Sigmoid colon (tissue), 7 donors: Measurements from ENCODE around the gene SCAPER. TPM values are rescaled to one million over a fixed set of nuclear protein-coding genes. Genes with fewer than 3 reads are reported as not detected.
A peak's percentile ranks its signal among the peaks of the same experiment; 100 is the strongest.

Experiments
- DNase-seq: peaks from one replicate; pipeline ENCODE4 v3.0.0-alpha.2; 2019
- H3K27ac ChIP-seq, 4 donors: fragments of 200-600 bp; sonication (generic); one replicate each; pipeline ENCODE4 v1.5.1; 2016 to 2019; ENCODE audit warnings: mild to moderate bottlenecking in 1 of 4
- H3K27me3 ChIP-seq, 3 donors: fragments of 200-600 bp; sonication (generic); one replicate each; pipeline ENCODE4 v1.5.1; 2019; ENCODE audit warnings: mild to moderate bottlenecking in 1 of 3
- H3K36me3 ChIP-seq, 4 donors: fragments of 200-600 bp; sonication (generic); one replicate each; pipeline ENCODE4 v1.5.1; 2016 to 2019
- H3K4me1 ChIP-seq, 4 donors: fragments of 200-600 bp; sonication (generic); one replicate each; pipeline ENCODE4 v1.5.1; 2017 to 2019
- H3K4me3 ChIP-seq, 4 donors: fragments of 200-600 bp; sonication (generic); one replicate each; pipeline ENCODE4 v1.5.1; 2017 to 2019; ENCODE audit warnings: mild to moderate bottlenecking in 2 of 4, moderate library complexity in 1 of 4
- H3K9me3 ChIP-seq, 4 donors: fragments of 200-600 bp in 3 of 4; sonication (generic) in 3 of 4; one replicate each; pipeline versions ENCODE4 v1.5.1 to v1.6.1; 2013 to 2019
- CTCF ChIP-seq, 4 experiments: fragments of 450-650 bp in 3 of 4; fragments of 200-600 bp in 1 of 4; IDR thresholded peaks; one replicate each; pipeline ENCODE4 v1.5.1; 2016 to 2019; ENCODE audit warnings: antibody characterized with exemption in 4 of 4, mild to moderate bottlenecking in 3 of 4, moderate library complexity in 2 of 4
- EP300 ChIP-seq, 4 donors: sonication (generic); formaldehyde crosslinking; IDR thresholded peaks; one replicate each; pipeline ENCODE4 v1.6.1; 2017; ENCODE audit warnings: antibody characterized with exemption in 4 of 4
- POLR2A ChIP-seq, 2 donors: fragments of 450-650 bp; IDR thresholded peaks; one replicate each; pipeline ENCODE4 v1.6.1; 2016; ENCODE audit warnings: antibody characterized with exemption in 2 of 2, mild to moderate bottlenecking in 2 of 2, moderate library complexity in 2 of 2
- POLR2AphosphoS5 ChIP-seq, 4 donors: sonication (generic); formaldehyde crosslinking; IDR thresholded peaks; one replicate each; pipeline ENCODE4 v1.6.1; 2017; ENCODE audit warnings: antibody characterized with exemption in 4 of 4
- WGBS, 2 donors: extraction: QIAGEN DNeasy Blood & Tissue Kit; methylation state at CpG; one replicate each; pipeline ENCODE4 v1.1.7; 2013; 5-methylcytosine and 5-hydroxymethylcytosine counted together
- intact Hi-C: fragments of 100-400 bp; cut with DNase I; formaldehyde crosslinking; loops from one replicate; pipeline ENCODE4 v1.15.1; 2023
- polyA plus RNA-seq, 3 donors: library from polyadenylated mRNA; stranded (reverse); fragments of 200-250 nt; gene quantifications; one replicate each; pipeline ENCODE4 v1.2.3, GENCODE V29; 2013
- total RNA-seq, 4 donors: library from RNA; depleted of rRNA; stranded (reverse); fragments of >200 nt; gene quantifications; one replicate each; pipeline ENCODE4 v1.1.0, GENCODE V29; 2016
- donor health status: healthy with polysubstance abuse.
- donor health status: Bipolar disorder and iron deficiency.
- donor health status: healthy.

Gene SCAPER
- total and polyA plus RNA-seq, 7 donors: 5.3 to 40.7 (median 22.5) TPM

- H3K9me3 ChIP-seq: no peaks in the 10 kb centered on the region
- 41 to 76% methylated on average over 3 of the region's 3 CpGs for WGBS, 2 donors
- H3K4me1 ChIP-seq: peaks cover 0 to 14% (median 7%) of the 10 kb centered on the region in 4 donors
- TF ChIP-seq CTCF (IDR thresholded peaks at IDR 0.05) (no peak), POLR2AphosphoS5 (IDR thresholded peaks at IDR 0.05) (no peak), EP300 (IDR thresholded peaks at IDR 0.05) (no peak), POLR2A (IDR thresholded peaks at IDR 0.05) (no peak)
- intact Hi-C loops: no loop called here
- no peaks in the 10 kb centered on the region for H3K27me3 ChIP-seq
- H3K4me3 ChIP-seq: no peak overlapping the region
- no peak for DNase-seq
- H3K36me3 ChIP-seq: no peaks in the 10 kb centered on the region
- H3K27ac ChIP-seq: no peak overlapping the region
Observed at GRCh38 chr15:76928201-76928600, 23.1 kb upstream of the SCAPER start.

GRCh38 chr15:76916369-76916768 is 11.2 kb upstream of the SCAPER start:
- intact Hi-C loops: no loop called here
- no peak for DNase-seq

GRCh38 chr15:76913737-76914136 is 8.6 kb upstream of the SCAPER start:
- intact Hi-C loops: no loop called here

More at GRCh38 chr15:76916369-76916768, 11.2 kb upstream of the SCAPER start:
- TF ChIP-seq POLR2A (IDR thresholded peaks at IDR 0.05) (no peak), EP300 (IDR thresholded peaks at IDR 0.05) (no peak), POLR2AphosphoS5 (IDR thresholded peaks at IDR 0.05) (no peak), CTCF (IDR thresholded peaks at IDR 0.05) (no peak)
- Histone ChIP-seq H3K27ac (no peak overlapping the region), H3K27me3 (no peaks in the 10 kb centered on the region), H3K36me3 (no peaks in the 10 kb centered on the region), H3K4me1 (no peaks in the 10 kb centered on the region), H3K4me3 (no peak overlapping the region), H3K9me3 (no peaks in the 10 kb centered on the region)
- 86 to 91% methylated on average over 13 of the region's 13 CpGs for WGBS, 2 donors

GRCh38 chr15:76912430-76912829 is 7.3 kb upstream of the SCAPER start:
- TF ChIP-seq EP300 (IDR thresholded peaks at IDR 0.05): no peak
- no peak for TF ChIP-seq POLR2A (IDR thresholded peaks at IDR 0.05)
- no peak for TF ChIP-seq POLR2AphosphoS5 (IDR thresholded peaks at IDR 0.05)
- TF ChIP-seq CTCF (IDR thresholded peaks at IDR 0.05): no peak
- intact Hi-C loops: no loop called here
- H3K9me3 ChIP-seq: no peaks in the 10 kb centered on the region
- no peak overlapping the region for H3K4me3 ChIP-seq
- no peaks in the 10 kb centered on the region for H3K4me1 ChIP-seq
- H3K36me3 ChIP-seq: no peaks in the 10 kb centered on the region
- 19 to 71% methylated on average over 4 of the region's 4 CpGs for WGBS, 2 donors
- H3K27ac ChIP-seq: no peak overlapping the region
- no peak for DNase-seq
- H3K27me3 ChIP-seq: no peaks in the 10 kb centered on the region

More at GRCh38 chr15:76913737-76914136, 8.6 kb upstream of the SCAPER start:
- no peak overlapping the region for H3K4me3 ChIP-seq
- no peak overlapping the region for H3K27ac ChIP-seq
- H3K9me3 ChIP-seq: no peaks in the 10 kb centered on the region
- no peak for DNase-seq
- no peak for TF ChIP-seq EP300 (IDR thresholded peaks at IDR 0.05)
- TF ChIP-seq CTCF (IDR thresholded peaks at IDR 0.05): no peak
- no peak for TF ChIP-seq POLR2AphosphoS5 (IDR thresholded peaks at IDR 0.05)
- no peaks in the 10 kb centered on the region for H3K4me1 ChIP-seq
- no peaks in the 10 kb centered on the region for H3K27me3 ChIP-seq
- WGBS, 2 donors: 89 to 90% methylated on average over 2 of the region's 2 CpGs
- H3K36me3 ChIP-seq: no peaks in the 10 kb centered on the region

- intact Hi-C loops: loop anchor here (1.0 to 10.0 kb wide), 2 partner anchors 25 to 159 kb away; partner anchors contain the start of gene RCN2
- no peak for DNase-seq
- peaks cover 0 to 31% (median 15%) of the 10 kb centered on the region in 4 donors for H3K4me1 ChIP-seq
- H3K27me3 ChIP-seq: no peaks in the 10 kb centered on the region
- WGBS, 2 donors: 40 to 41% methylated on average over 9 of the region's 9 CpGs
- H3K27ac ChIP-seq: peak overlapping the region; percentile 82 to 92 (median 90)
- no peaks in the 10 kb centered on the region for H3K36me3 ChIP-seq
- H3K9me3 ChIP-seq: no peaks in the 10 kb centered on the region
- peak overlapping the region; percentile 73 to 98 (median 92) for H3K4me3 ChIP-seq
- TF ChIP-seq POLR2AphosphoS5 (IDR thresholded peaks at IDR 0.05): no peak
Observed at GRCh38 chr15:76905855-76906254, 715 bp upstream of the SCAPER start.
